ENCODE measurements around the gene RINL.
"Not testable (repeated sequence)": the region's sequence is repeated elsewhere in the genome, so short reads cannot be mapped to it uniquely, and the experiment has no call there.

Gene RINL

GRCh38 chr19:38875656-38876395 lies 2.2 kb downstream of the RINL start:
- no peak for TF ChIP-seq GATA1 (IDR thresholded peaks at IDR 0.05; ENCODE audit: low read depth, low read length)
- no peak for TF ChIP-seq POLR2A (IDR thresholded peaks at IDR 0.05; ENCODE audit: low read length)
- DNase-seq, result no peak

GRCh38 chr19:38873400-38873799 lies 4.7 kb downstream of the RINL start:
- DNase-seq, result not testable (repeated sequence)

GRCh38 chr19:38870612-38871011 lies 7.5 kb downstream of the RINL start:
- no peak for DNase-seq
- no peak for TF ChIP-seq POLR2A (IDR thresholded peaks at IDR 0.05; ENCODE audit: low read length)
- no peak for TF ChIP-seq GATA1 (IDR thresholded peaks at IDR 0.05; ENCODE audit: low read depth, low read length)

- TF ChIP-seq GATA1 (IDR thresholded peaks at IDR 0.05; ENCODE audit: low read depth, low read length) (no peak), POLR2A (IDR thresholded peaks at IDR 0.05; ENCODE audit: low read length) (peak; percentile 41)
- peak; percentile 86 to 91 for DNase-seq
Measured at GRCh38 chr19:38869836-38870607, 8.1 kb downstream of the RINL start.

GRCh38 chr19:38869160-38869835 lies 8.8 kb downstream of the RINL start:
- DNase-seq, result no peak
- TF ChIP-seq POLR2A (IDR thresholded peaks at IDR 0.05; ENCODE audit: low read length), result no peak

GRCh38 chr19:38868551-38868950 lies 9.5 kb downstream of the RINL start:
- DNase-seq, result no peak
- no peak for TF ChIP-seq GATA1 (IDR thresholded peaks at IDR 0.05; ENCODE audit: low read depth, low read length)
- TF ChIP-seq POLR2A (IDR thresholded peaks at IDR 0.05; ENCODE audit: low read length), result no peak

GRCh38 chr19:38867171-38867780 lies 10.8 kb downstream of the RINL start:
- DNase-seq, result no peak

GRCh38 chr19:38862321-38863059 lies 15.6 kb downstream of the RINL start:
- no peak for TF ChIP-seq POLR2A (IDR thresholded peaks at IDR 0.05; ENCODE audit: low read length)
- TF ChIP-seq GATA1 (IDR thresholded peaks at IDR 0.05; ENCODE audit: low read depth, low read length), result no peak
- DNase-seq, result peak; percentile 55 to 62

More at GRCh38 chr19:38867171-38867780, 10.8 kb downstream of the RINL start:
- TF ChIP-seq POLR2A (IDR thresholded peaks at IDR 0.05; ENCODE audit: low read length), result no peak
- TF ChIP-seq GATA1 (IDR thresholded peaks at IDR 0.05; ENCODE audit: low read depth, low read length), result no peak

- DNase-seq, result no peak
- TF ChIP-seq POLR2A (IDR thresholded peaks at IDR 0.05; ENCODE audit: low read length) (no peak), GATA1 (IDR thresholded peaks at IDR 0.05; ENCODE audit: low read depth, low read length) (no peak)
Measured at GRCh38 chr19:38861368-38861767, 16.7 kb downstream of the RINL start.

- not testable (repeated sequence) for DNase-seq
Measured at GRCh38 chr19:38859631-38860204, 18.4 kb downstream of the RINL start.

GRCh38 chr19:38856813-38857212 lies 21.3 kb downstream of the RINL start:
- no peak for DNase-seq
- TF ChIP-seq POLR2A (IDR thresholded peaks at IDR 0.05; ENCODE audit: low read length), result no peak
- no peak for TF ChIP-seq GATA1 (IDR thresholded peaks at IDR 0.05; ENCODE audit: low read depth, low read length)

GRCh38 chr19:38855751-38856150 lies 22.3 kb downstream of the RINL start:
- DNase-seq, result not testable (repeated sequence)

GRCh38 chr19:38854961-38855360 lies 23.1 kb downstream of the RINL start:
- peak; percentile 32 to 67 for DNase-seq

GRCh38 chr19:38853214-38853613 lies 24.9 kb downstream of the RINL start:
- no peak for DNase-seq
- TF ChIP-seq POLR2A (IDR thresholded peaks at IDR 0.05; ENCODE audit: low read length) (no peak), GATA1 (IDR thresholded peaks at IDR 0.05; ENCODE audit: low read depth, low read length) (no peak)
